Measurements from ENCODE around the gene MIF. TPM values are rescaled to one million over a fixed set of nuclear protein-coding genes. Genes with fewer than 3 reads are reported as not detected.

The MIF gene
- total and polyA plus RNA-seq, 2 of the 4 experiments (the other 2 are of a cell fraction), result 123 to 530 TPM

DNA sequence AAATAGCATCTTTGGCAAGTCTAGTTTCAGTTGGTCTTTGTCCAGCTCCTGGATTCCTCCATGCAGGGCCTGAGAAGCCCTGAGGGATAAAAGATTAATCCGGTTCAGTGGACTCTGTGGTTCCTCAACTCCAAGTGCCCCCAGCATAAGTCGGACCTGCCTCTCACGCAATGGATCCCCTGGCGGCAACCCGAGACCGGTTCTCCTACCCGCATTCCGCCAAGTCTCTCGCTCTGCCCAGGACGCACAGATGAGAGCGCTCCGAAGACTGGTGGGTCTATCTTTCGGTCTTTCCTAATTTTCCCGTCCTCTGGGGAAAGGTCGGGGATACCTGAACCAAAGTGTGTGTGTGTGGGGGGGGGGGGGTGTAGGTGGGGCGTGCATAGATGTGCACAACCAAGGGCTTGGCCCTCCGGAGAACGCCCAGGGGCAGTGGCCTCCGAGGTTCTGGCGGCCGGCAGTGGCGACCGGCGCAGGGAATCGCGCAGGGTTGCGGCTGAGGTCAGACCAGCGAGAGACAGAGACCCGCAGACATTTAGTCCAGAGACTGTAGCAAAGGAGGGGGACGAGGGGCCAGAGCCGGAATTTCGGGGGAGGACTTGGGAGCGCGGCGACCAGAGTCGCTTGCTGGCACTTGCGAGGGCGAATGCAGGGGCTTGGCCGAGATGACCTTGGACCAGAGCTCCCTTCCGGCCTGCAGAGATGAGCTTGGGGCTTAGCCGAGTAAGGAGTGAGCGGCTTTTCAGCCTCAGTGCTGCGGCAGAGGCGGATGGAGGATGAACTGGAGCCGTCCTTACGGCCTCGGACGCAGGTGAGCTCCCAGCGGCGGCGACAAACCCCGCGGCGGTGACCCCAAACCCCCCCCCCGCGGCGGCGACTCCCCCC is 37.2 kb upstream of the MIF start:
- no TSS peak for BruUV-seq (replicated peaks)

More for the DNA sequence above, 37.2 kb upstream of the MIF start:
- ATAC-seq (ENCODE audit: low read depth), result peak; percentile 68
- H3K4me3 ChIP-seq (ENCODE audit: insufficient read depth, low read depth, low read length), result peak overlapping the region; percentile 33
- H3K4me2 ChIP-seq (ENCODE audit: low read depth, low read length), result peak overlapping the region; percentile 78
- no peaks in the 10 kb centered on the region for H3K36me3 ChIP-seq (ENCODE audit: control insufficient read depth, insufficient read depth, low read length)
- peak overlapping the region; percentile 90 for H3K23ac ChIP-seq (ENCODE audit: low read depth, low read length)
- peak overlapping the region; percentile 35; the same call in 1 of the 2 replicates for H2AK5ac ChIP-seq (ENCODE audit: low read depth, low read length)
- no peaks in the 10 kb centered on the region for H3K9me1 ChIP-seq (ENCODE audit: insufficient read depth, low read length)
- peaks cover 0 to 16% of the 10 kb centered on the region in 2 experiments; a peak in 1 of 4 replicates for H3K79me1 ChIP-seq (ENCODE audit: low read depth in 1 of 2, low read length in 2 of 2)
- 6% methylated on average over 28 of the region's 58 CpGs; no CpG with 5 or more reads in 1 of the 2 experiments for WGBS, 2 experiments (ENCODE audit: extremely low coverage in 2 of 2, insufficient read length in 1 of 2)
- peak overlapping the region; percentile 42 for H2BK5ac ChIP-seq (ENCODE audit: low read depth, low read length, poor library complexity, severe bottlenecking)
- no peak overlapping the region for H2BK120ac ChIP-seq (ENCODE audit: low read depth, low read length)
- no peaks in the 10 kb centered on the region for H4K20me1 ChIP-seq (ENCODE audit: insufficient read depth, low read length)
- intact Hi-C loops (cut with micrococcal nuclease), result no loop called here
- peak overlapping the region; percentile 26 for H4K91ac ChIP-seq (ENCODE audit: insufficient read depth, low read depth, low read length)
- no peak overlapping the region for H2BK15ac ChIP-seq (ENCODE audit: low read depth, low read length)
- H4K8ac ChIP-seq (ENCODE audit: low read depth in 2 of 2, low read length in 2 of 2), result peak overlapping the region; percentile 56 to 93
- H4K5ac ChIP-seq (ENCODE audit: low read depth, low read length), result peak overlapping the region; percentile 68
- peak overlapping the region; percentile 70 for H3K4ac ChIP-seq (ENCODE audit: low read depth, low read length)
- ChIA-PET CTCF (interaction anchor here (1.0 to 1.3 kb wide), 3 partner anchors 7 to 86 kb away, joined by 4 to 6 read pairs (median 5); partner anchors contain the start of gene MIF), POLR2A (ENCODE audit: unreplicated experiment) (interaction anchor here (0.5 to 0.7 kb wide), 4 partner anchors 113 to 358 kb away, joined by 3 to 7 read pairs (median 4); no protein-coding TSS in a partner anchor)
- H3K27ac ChIP-seq (ENCODE audit: insufficient read depth, low read length), result peak overlapping the region; percentile 57
- peak overlapping the region; percentile 69 for H2AK9ac ChIP-seq (replicated peaks; ENCODE audit: low read depth, low read length, poor library complexity)
- DNase-seq, result peak; percentile 46
- peak overlapping the region; percentile 99 for H2AFZ ChIP-seq (replicated peaks; ENCODE audit: low read length, poor library complexity)
- no peaks in the 10 kb centered on the region for H3K27me3 ChIP-seq (ENCODE audit: control insufficient read depth, insufficient read depth, low read length)
- peak overlapping the region; percentile 5; the same call in 1 of the 2 replicates for H3K18ac ChIP-seq (ENCODE audit: low read depth, low read length)
- H2BK20ac ChIP-seq (ENCODE audit: low read depth, low read length), result no peak overlapping the region
- dilution Hi-C loops (cut with HindIII; ENCODE audit: low sequenced_read_pairs, unreplicated experiment), result no loop called here
- in situ Hi-C loops (cut with MboI; ENCODE audit: low sequenced_read_pairs), result loop anchor here (10.0 kb wide), 1 partner anchor 232 kb away; no protein-coding TSS in a partner anchor
- peak overlapping the region; percentile 87 for H3K14ac ChIP-seq (replicated peaks; ENCODE audit: low read depth, low read length)
- H3K4me1 ChIP-seq (ENCODE audit: control insufficient read depth, insufficient read depth, low read length), result peaks cover 10% of the 10 kb centered on the region
- peak overlapping the region; percentile 6; the same call in 1 of the 2 replicates for H3K56ac ChIP-seq (ENCODE audit: extremely low read depth, insufficient read depth, low read length)
- no peak for TF ChIP-seq RAD21 (IDR thresholded peaks at IDR 0.05; ENCODE audit: low read length)
- TF ChIP-seq SMC3 (IDR thresholded peaks at IDR 0.05; ENCODE audit: low read depth, low read length), result no peak
- no peak for TF ChIP-seq NFE2L2 (IDR thresholded peaks at IDR 0.05; ENCODE audit: low read depth, low read length)
- TF ChIP-seq, protein P1, sequence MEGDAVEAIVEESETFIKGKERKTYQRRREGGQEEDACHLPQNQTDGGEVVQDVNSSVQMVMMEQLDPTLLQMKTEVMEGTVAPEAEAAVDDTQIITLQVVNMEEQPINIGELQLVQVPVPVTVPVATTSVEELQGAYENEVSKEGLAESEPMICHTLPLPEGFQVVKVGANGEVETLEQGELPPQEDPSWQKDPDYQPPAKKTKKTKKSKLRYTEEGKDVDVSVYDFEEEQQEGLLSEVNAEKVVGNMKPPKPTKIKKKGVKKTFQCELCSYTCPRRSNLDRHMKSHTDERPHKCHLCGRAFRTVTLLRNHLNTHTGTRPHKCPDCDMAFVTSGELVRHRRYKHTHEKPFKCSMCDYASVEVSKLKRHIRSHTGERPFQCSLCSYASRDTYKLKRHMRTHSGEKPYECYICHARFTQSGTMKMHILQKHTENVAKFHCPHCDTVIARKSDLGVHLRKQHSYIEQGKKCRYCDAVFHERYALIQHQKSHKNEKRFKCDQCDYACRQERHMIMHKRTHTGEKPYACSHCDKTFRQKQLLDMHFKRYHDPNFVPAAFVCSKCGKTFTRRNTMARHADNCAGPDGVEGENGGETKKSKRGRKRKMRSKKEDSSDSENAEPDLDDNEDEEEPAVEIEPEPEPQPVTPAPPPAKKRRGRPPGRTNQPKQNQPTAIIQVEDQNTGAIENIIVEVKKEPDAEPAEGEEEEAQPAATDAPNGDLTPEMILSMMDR (conservative IDR thresholded peaks at IDR 0.05; ENCODE audit: low read depth, low read length), result 0 out of 2 replicates have a peak, but pooled peaks have one; percentile 9
- TF ChIP-seq BHLHE40 (IDR thresholded peaks at IDR 0.05; ENCODE audit: low read depth, low read length), result no peak
- no peak for TF ChIP-seq FOS (IDR thresholded peaks at IDR 0.05; ENCODE audit: low read depth, low read length)
- H3K9me3 ChIP-seq (ENCODE audit: control insufficient read depth, insufficient read depth, low read length), result no peaks in the 10 kb centered on the region
- H3K9ac ChIP-seq (ENCODE audit: low read depth, low read length), result peak overlapping the region; percentile 58
